HG02981 (cell line): ENCODE data around the gene PTX3.

Experiments used
- ATAC-seq: cut with Tn5 transposase; IDR thresholded peaks from one replicate; pipeline ENCODE4 v1.9.1; 2021; ENCODE audit warnings: mild to moderate bottlenecking, moderate library complexity; ENCODE audit not compliant: unreplicated experiment

Gene PTX3

GRCh38 chr3:157436583-157437291, at the start of gene PTX3:
Gene PTX3 (plus strand): TSS chr3:157436850. CDS start chr3:157436934, 84 bp downstream.
- no peak for ATAC-seq

- no peak for ATAC-seq
Observed at GRCh38 chr3:157387708-157388435, 48.8 kb upstream of the PTX3 start.

GRCh38 chr3:157388976-157389375, 47.7 kb upstream of the PTX3 start:
- no peak for ATAC-seq

GRCh38 chr3:157390713-157391515, 45.7 kb upstream of the PTX3 start:
- ATAC-seq, result no peak

- ATAC-seq, result no peak
Observed at GRCh38 chr3:157392104-157392503, 44.5 kb upstream of the PTX3 start.

- no peak for ATAC-seq
Observed at GRCh38 chr3:157393113-157393512, 43.5 kb upstream of the PTX3 start.

- no peak for ATAC-seq
Observed at GRCh38 chr3:157394411-157394810, 42.2 kb upstream of the PTX3 start.

- ATAC-seq, result no peak
Observed at GRCh38 chr3:157398598-157398997, 38.1 kb upstream of the PTX3 start.

GRCh38 chr3:157404381-157404780, 32.3 kb upstream of the PTX3 start:
- no peak for ATAC-seq

GRCh38 chr3:157405457-157405856, 31.2 kb upstream of the PTX3 start:
- no peak for ATAC-seq

GRCh38 chr3:157406394-157406793, 30.3 kb upstream of the PTX3 start:
- ATAC-seq, result no peak

GRCh38 chr3:157407769-157408168, 28.9 kb upstream of the PTX3 start:
- no peak for ATAC-seq

GRCh38 chr3:157408499-157409149, 28.0 kb upstream of the PTX3 start:
- ATAC-seq, result no peak

GRCh38 chr3:157409516-157409915, 27.1 kb upstream of the PTX3 start:
- ATAC-seq, result no peak

GRCh38 chr3:157410945-157411344, 25.7 kb upstream of the PTX3 start:
- ATAC-seq, result no peak

- ATAC-seq, result no peak
Observed at GRCh38 chr3:157412323-157412855, 24.3 kb upstream of the PTX3 start.

GRCh38 chr3:157414861-157415260, 21.8 kb upstream of the PTX3 start:
- no peak for ATAC-seq

- no peak for ATAC-seq
Observed at GRCh38 chr3:157416347-157417087, 20.1 kb upstream of the PTX3 start.

- no peak for ATAC-seq
Observed at GRCh38 chr3:157417247-157417646, 19.4 kb upstream of the PTX3 start.

- ATAC-seq, result no peak
Observed at GRCh38 chr3:157418104-157418503, 18.5 kb upstream of the PTX3 start.
